SIG-M5 treated with dmso at 0.1 percent for 504 hours (cell line): Measurements from ENCODE around the gene NFATC1.

ENCODE experiments used
- DNase-seq: peaks from one replicate; lab custom pipeline; 2025; ENCODE audit not compliant: unreplicated experiment; lab: John Stamatoyannopoulos, UW

NFATC1 gene

DNA sequence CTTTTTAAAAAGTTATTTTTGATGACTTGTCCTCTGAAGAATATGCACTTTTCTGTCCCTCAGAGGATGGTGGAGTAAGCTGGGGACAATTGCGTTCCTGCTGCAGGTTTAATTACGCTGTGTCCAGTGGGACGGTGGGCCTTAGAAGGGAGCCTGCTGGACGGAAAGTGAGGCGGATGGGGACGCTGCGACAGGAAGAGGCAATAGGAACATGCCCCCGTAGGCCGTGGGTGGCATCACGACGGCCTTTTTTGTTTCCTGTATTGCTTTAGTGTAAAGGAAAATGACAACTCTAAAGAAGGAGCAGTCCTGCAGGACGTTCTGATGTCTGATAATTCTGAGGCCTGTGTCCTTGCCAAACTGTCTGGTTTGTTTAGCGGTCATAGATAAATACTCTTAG, 121.6 kb downstream of the NFATC1 start:
- no peak for DNase-seq

- DNase-seq = no peak
Observed at GRCh38 chr18:79518028-79518682, 122.4 kb downstream of the NFATC1 start.

- no peak for DNase-seq
Observed at GRCh38 chr18:79518683-79519128, 123.0 kb downstream of the NFATC1 start.

DNA sequence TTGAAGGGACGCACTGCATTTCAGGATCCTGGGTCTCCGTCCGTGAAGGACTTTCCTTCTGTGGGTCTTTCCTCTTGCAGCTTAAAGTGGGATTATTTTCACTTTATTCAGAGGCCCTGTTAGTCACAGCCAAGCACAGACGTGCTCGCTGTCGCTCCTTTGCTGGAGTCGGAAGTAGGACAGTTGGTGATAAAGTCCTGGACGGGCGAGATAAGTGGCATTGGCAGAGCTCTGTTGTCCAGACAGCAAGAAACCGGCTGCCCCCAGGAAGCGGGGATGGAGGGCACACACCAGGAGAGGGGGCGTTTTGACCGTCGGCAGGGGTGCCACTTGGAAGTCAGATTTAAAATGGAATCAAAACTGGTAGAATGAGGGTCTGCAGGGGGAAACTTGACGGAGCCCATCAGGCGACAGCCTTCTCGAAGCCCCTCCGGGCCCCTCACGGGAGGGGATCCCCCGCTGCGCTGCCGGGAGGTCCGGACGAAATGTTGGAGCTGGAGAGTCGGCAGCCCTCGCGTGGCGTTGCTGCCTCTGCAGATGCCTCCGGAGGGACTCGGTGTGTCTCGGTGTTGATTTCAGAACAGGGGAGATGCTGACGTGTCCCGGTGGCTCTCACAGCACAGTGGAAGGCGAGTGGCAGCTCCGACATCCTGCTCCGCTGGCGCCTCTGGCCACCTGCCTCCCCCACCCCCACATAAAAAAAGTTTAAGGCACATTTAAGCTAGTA, 124.2 kb downstream of the NFATC1 start:
- DNase-seq = no peak

DNA sequence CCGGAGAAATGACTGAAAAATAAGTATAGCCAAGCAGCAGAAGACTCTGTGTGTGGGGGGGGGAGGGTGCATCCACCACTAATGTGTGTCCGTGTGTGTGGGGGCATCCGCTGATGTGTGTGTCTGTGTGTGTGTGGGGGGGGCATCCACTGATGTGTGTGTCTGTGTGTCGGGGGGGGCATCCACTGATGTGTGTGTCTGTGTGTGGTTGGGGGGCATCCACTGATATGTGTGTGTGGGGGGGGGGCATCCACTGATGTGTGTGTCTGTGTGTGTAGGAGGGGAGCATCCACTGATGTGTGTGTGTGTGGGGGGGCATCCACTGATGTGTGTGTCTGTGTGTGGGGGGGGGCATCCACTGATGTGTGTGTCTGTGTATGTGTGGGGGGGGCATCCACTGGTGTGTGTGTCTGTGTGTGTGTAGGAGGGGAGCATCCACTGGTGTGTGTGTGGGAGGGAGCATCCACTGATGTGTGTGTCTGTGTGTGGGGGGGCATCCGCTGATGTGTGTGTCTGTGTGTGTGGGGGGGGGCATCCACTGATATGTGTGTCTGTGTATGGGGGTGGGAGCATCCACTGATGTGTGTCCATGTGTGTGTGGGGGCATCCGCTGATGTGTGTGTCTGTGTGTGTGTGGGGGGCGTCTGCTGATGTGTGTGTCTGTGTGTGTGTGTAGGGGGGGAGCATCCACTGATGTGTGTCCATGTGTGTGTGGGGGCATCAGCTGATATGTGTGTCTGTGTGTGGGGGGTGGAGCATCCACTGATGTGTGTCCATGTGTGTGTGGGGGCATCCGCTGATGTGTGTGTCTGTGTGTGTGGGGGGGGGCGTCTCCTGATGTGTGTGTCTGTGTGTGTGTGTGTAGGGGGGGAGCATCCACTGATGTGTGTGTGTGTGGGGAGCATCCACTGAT, 125.0 kb downstream of the NFATC1 start:
- no peak for DNase-seq

DNA sequence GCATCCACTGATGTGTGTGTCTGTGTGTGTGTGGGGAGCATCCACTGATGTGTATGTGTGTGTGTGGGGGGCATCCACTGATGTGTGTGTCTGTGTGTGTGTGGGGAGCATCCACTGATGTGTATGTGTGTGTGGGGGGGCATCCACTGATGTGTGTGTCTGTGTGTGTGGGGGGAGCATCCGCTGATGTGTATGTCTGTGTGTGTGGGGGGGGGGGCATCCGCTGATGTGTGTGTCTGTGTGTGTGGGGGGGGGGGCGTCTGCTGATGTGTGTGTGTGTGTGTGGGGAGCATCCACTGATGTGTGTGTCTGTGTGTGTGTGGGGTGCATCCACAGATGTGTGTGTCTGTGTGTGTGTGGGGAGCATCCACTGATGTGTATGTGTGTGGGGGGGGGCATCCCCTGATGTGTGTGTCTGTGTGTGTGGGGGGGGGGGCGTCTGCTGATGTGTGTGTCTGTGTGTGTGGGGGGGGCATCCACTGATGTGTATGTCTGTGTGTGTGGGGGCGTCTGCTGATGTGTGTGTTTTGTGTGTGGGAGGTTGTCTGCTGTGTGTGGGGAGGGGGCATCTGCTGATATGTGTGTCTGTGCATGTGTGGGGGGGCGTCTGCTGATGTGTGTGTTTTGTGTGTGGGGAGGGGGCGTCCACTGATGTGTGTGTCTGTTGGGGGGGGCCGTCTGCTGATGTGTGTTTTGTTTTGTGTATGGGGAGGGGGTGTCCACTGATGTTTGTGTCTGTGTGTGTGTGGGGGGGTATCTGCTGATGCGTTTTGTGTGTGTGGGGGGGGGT, 125.9 kb downstream of the NFATC1 start:
- DNase-seq = no peak

- DNase-seq = no peak
Observed at GRCh38 chr18:79522451-79523205, 126.9 kb downstream of the NFATC1 start.

- no peak for DNase-seq
Observed at GRCh38 chr18:79523206-79523735, 127.5 kb downstream of the NFATC1 start.

- DNase-seq = peak; percentile 14
Observed at GRCh38 chr18:79523736-79524180, 128.0 kb downstream of the NFATC1 start.

GRCh38 chr18:79524181-79525078, 128.7 kb downstream of the NFATC1 start:
- DNase-seq = no peak

- no peak for DNase-seq
Observed at GRCh38 chr18:79525556-79526467, 130.1 kb downstream of the NFATC1 start.

DNA sequence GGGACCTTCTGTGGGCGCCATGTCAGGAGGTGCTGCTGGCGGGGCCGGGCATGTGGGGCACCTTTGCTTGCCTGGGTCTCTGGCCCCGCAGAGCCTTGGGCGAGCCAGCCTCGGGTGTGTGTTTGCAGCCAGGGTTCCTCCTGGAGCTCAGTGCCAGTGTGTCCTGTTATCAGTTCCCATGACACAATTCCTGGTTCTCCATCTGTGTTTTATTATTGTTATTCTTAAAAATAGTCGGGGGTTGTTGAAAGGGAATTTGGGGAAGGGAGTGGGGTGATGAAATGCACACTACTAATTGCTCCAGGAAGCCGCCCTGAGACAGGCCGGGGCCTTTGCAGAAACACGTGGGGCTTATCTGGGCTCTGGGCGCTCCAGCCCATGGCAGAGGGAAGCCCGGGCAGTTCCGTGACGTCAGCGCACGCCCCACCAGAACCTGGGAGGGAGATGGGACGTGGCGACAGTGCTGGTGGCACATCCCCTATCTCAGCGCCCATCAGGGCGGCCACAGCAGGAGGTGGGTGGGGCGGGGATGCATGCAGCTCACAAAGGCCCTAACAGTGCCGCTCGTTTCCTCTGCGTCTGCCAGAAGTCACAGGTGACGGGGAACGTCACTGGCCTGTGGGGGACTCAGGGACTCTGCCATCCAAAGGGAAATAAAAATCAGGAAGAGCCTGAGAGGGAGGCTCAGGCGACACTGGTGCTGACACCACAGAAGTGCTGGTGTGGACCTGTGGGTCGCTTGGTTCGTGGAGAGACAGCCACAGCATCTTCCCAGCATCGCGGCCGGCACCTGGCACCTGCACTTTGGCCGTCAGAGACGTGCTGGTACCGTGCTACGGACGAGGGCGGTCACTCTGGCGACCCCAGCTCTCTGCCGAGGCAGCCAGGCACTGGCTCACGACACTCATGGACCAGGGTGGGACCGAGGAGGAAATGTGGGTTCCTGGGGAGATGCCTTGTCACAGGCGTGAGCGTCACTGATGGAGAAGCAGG, 131.0 kb downstream of the NFATC1 start:
- no peak for DNase-seq

DNA sequence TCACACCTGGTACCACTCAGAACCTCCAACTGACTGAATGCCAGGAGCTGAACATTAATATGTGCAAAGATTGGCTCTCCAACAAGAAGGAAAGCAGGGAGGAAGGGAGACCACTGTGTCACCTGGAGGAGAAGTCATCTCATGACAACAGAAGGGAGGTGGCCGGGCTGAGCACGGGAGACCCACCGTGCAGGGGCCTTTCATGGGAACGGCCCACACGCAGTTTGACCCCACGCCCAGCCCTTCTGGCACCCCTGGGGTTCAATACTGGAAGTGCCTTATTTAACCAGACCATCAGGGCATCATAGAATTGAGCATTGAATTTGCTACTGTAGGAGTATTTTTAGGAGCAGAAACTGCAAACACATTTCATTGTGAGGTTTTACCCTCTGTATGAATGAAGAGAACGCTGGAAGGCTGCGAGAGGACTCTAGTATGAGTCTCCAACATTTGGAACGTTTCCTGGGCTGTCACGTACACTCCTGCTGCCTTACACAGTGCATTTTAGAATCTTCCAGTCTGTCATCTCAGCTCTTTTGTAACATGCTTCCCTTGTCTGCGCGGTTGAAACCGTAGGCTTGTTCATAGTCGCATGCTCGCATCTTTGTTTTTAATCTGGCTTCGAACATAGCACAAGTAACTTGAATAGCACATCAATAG, 132.1 kb downstream of the NFATC1 start:
- no peak for DNase-seq

GRCh38 chr18:79528316-79528695, 132.6 kb downstream of the NFATC1 start:
- DNase-seq = no peak

GRCh38 chr18:79528846-79529245, 133.1 kb downstream of the NFATC1 start:
- peak; percentile 3 for DNase-seq

DNA sequence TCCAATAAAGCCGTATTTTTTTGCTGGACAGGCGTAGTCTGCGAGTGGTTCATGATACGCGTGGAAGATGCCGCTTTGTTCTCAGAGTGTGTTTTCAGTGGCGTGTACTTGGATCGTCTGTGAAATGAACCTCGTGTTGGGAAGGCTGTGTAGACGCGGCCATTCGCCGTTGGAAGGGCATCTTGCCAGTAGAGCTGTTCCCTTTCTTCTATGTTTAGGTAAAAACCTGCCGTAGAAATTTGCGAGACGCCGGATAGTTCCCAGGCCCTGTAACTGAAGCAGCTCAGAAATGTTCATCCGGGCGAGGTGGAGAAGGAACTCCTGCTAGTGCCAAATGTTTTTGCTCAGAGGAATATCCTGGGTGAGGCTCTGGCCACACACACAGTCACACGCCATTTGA, 133.6 kb downstream of the NFATC1 start:
- no peak for DNase-seq
